SK-N-MC (cell line): ENCODE results near the gene USP17L28.
"Not testable (repeated sequence)": the region's sequence is repeated elsewhere in the genome, so short reads cannot be mapped to it uniquely, and the experiment has no call there.

Experiments
- EZH2 ChIP-seq: fragments of 200-600 bp; sonication (generic); IDR thresholded peaks from one replicate; pipeline ENCODE4 v1.6.1; 2017; ENCODE audit warnings: antibody characterized with exemption
- FOXP2 ChIP-seq: optimal IDR thresholded peaks from 2 replicates; pipeline ENCODE3; 2011; ENCODE audit warnings: mild to moderate bottlenecking, moderate library complexity; ENCODE audit not compliant: insufficient read depth; ENCODE audit errors: extremely low read length, control extremely low read depth
- POLR2AphosphoS5 ChIP-seq: IDR thresholded peaks from 2 replicates; pipeline ENCODE4 v1.6.1; 2012; ENCODE audit warnings: mild to moderate bottlenecking, low read depth, low read length, borderline replicate concordance

DNA sequence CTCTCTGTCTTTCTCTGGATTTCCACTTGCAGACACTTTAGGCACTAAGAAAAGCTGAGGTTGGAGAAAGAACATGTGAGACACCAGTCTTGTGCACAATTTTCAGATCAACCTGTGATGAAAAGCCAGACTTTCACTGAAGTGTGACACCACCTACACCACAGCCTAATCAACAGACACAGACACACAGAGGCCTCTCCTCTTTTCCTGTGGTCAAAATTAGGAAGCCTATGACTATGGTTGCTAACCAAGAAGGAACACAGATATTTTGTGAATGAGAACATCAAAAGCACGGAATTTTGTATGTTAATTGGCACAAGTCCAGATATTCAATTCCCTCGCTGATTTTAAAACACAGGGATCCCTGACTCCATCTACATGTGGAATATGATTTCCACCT lies 40.3 kb downstream of the USP17L28 start:
- not testable (repeated sequence) for TF ChIP-seq EZH2, POLR2AphosphoS5, FOXP2
